B cell (primary cell): Measurements from ENCODE around the gene CARD9. TPM values are rescaled to one million over a fixed set of nuclear protein-coding genes. Genes with fewer than 3 reads are reported as not detected.
A peak's percentile ranks its signal among the peaks of the same experiment; 100 is the strongest.
"Not testable (repeated sequence)": the region's sequence is repeated elsewhere in the genome, so short reads cannot be mapped to it uniquely, and the experiment has no call there.

Experiments
- ATAC-seq: fragments of 200-7000 bp; cut with Tn5 transposase; one replicate; pipeline ENCODE4 v1.10.0; 2021; ENCODE audit warnings: low read depth, mild to moderate bottlenecking, moderate number of reproducible peaks, moderate library complexity
- CTCF ChIA-PET: fragments of 350-600 bp; sonication (Branson Sonifier 250); formaldehyde crosslinking; loops from one replicate; lab custom pipeline; 2021; ENCODE audit warnings: antibody characterized with exemption, inconsistent platforms; lab: Charles Lee
- POLR2A ChIA-PET: fragments of 350-600 bp; sonication (Branson Sonifier 250); formaldehyde crosslinking; loops from one replicate; lab custom pipeline; 2021; ENCODE audit warnings: antibody characterized with exemption; lab: Charles Lee
- DNase-seq: peaks from one replicate; pipeline ENCODE4 v3.0.0; 2013
- H2AFZ ChIP-seq: 2 replicates; pipeline ENCODE4 v1.6.1; 2012; ENCODE audit warnings: mild to moderate bottlenecking, low read depth, low read length; ENCODE audit not compliant: insufficient read depth, poor library complexity, severe bottlenecking
- H3K27ac ChIP-seq, 2 donors: 1 replicate in 1 of 2; 2 replicates in 1 of 2; pipeline ENCODE4 v1.5.1; 2012 to 2013; ENCODE audit warnings: low read length in 2 of 2, mild to moderate bottlenecking in 2 of 2, moderate library complexity in 1 of 2
- H3K27me3 ChIP-seq, 4 experiments: fragments of 200-600 bp in 1 of 4; sonication (generic) in 1 of 4; replicated peaks in 1 of 4; 1 replicate in 2 of 4; 2 replicates in 2 of 4; pipeline versions ENCODE4 v1.6.1 to v1.7.0; 2013 to 2016; ENCODE audit warnings: low read length in 3 of 4, mild to moderate bottlenecking in 2 of 4, mixed read lengths in 1 of 4, moderate library complexity in 1 of 4; ENCODE audit not compliant: insufficient read depth in 4 of 4, control insufficient read depth in 3 of 4; ENCODE audit errors: control extremely low read depth in 1 of 4
- H3K36me3 ChIP-seq, 2 experiments: replicated peaks in 1 of 2; 1 replicate in 1 of 2; 2 replicates in 1 of 2; pipeline versions ENCODE4 v1.6.1 to v1.7.1; 2013; ENCODE audit warnings: low read length in 1 of 2; ENCODE audit not compliant: insufficient read depth in 2 of 2, control insufficient read depth in 1 of 2; ENCODE audit errors: control extremely low read depth in 1 of 2, extremely low read depth in 1 of 2
- H3K4me1 ChIP-seq, 2 donors: fragments of 200-600 bp in 1 of 2; sonication (generic) in 1 of 2; 1 replicate in 1 of 2; 2 replicates in 1 of 2; pipeline versions ENCODE4 v1.5.1 to v1.6.1; 2013 to 2017; ENCODE audit warnings: low read length in 2 of 2; ENCODE audit not compliant: control insufficient read depth in 2 of 2, insufficient read depth in 2 of 2
- H3K4me2 ChIP-seq: replicated peaks from 2 replicates; pipeline ENCODE3; 2012; ENCODE audit warnings: mild to moderate bottlenecking, low read depth, low read length; ENCODE audit not compliant: poor library complexity, severe bottlenecking
- H3K4me3 ChIP-seq, 5 experiments: fragments of 200-600 bp in 1 of 5; sonication (generic) in 1 of 5; 1 replicate in 3 of 5; 2 replicates in 2 of 5; pipeline versions ENCODE4 v1.5.1 to v1.7.0; 2011 to 2016; ENCODE audit warnings: low read length in 4 of 5, mild to moderate bottlenecking in 4 of 5, low read depth in 2 of 5, control low read depth in 1 of 5, moderate library complexity in 1 of 5; ENCODE audit not compliant: insufficient read depth in 1 of 5; ENCODE audit errors: control extremely low read depth in 1 of 5, extremely low read depth in 1 of 5
- H3K79me2 ChIP-seq: fragments of 200-600 bp; sonication (generic); one replicate; pipeline ENCODE4 v1.6.0; 2016; ENCODE audit warnings: low read length; ENCODE audit not compliant: control insufficient read depth, insufficient read depth
- H3K9ac ChIP-seq: fragments of 200-600 bp; sonication (generic); 2 replicates; pipeline ENCODE4 v1.6.1; 2017; ENCODE audit warnings: mild to moderate bottlenecking, low read length, moderate library complexity
- H3K9me3 ChIP-seq, 3 donors: one replicate each; pipeline versions ENCODE4 v1.6.1 to v1.7.1; 2013; ENCODE audit warnings: low read length in 2 of 3; ENCODE audit not compliant: control insufficient read depth in 2 of 3, insufficient read depth in 1 of 3; ENCODE audit errors: control extremely low read depth in 1 of 3
- H4K20me1 ChIP-seq: 2 replicates; pipeline ENCODE4 v1.6.0; 2012; ENCODE audit warnings: mild to moderate bottlenecking, low read length; ENCODE audit not compliant: insufficient read depth, control insufficient read depth, poor library complexity, severe bottlenecking
- H3K27ac Mint-ChIP-seq: one replicate; pipeline ENCODE4 v1.8.0; 2021; ENCODE audit warnings: mixed read lengths
- H3K27me3 Mint-ChIP-seq: one replicate; pipeline ENCODE4 v1.8.0; 2021; ENCODE audit warnings: mixed read lengths
- H3K4me1 Mint-ChIP-seq: one replicate; pipeline ENCODE4 v1.8.0; 2021; ENCODE audit warnings: mixed read lengths
- H3K4me3 Mint-ChIP-seq: one replicate; pipeline ENCODE4 v1.8.0; 2021; ENCODE audit warnings: mixed read lengths
- H3K9me3 Mint-ChIP-seq: one replicate; pipeline ENCODE4 v1.8.0; 2022; ENCODE audit warnings: mixed read lengths; ENCODE audit not compliant: insufficient read depth
- CTCF ChIP-seq: fragments of 200-600 bp; IDR thresholded peaks from one replicate; pipeline ENCODE4 v1.8.0; 2022; ENCODE audit warnings: antibody characterized with exemption, mild to moderate bottlenecking
- EZH2 ChIP-seq: IDR thresholded peaks from 2 replicates; pipeline ENCODE4 v1.6.1; 2012; ENCODE audit warnings: borderline replicate concordance, low read depth, mild to moderate bottlenecking, moderate library complexity, low read length; ENCODE audit not compliant: insufficient read depth, poor library complexity, severe bottlenecking
- WGBS: methylation state at CpG from one replicate; pipeline ENCODE4 v1.1.5; 2013; ENCODE audit warnings: missing lambda C conversion rate; ENCODE audit not compliant: insufficient coverage; 5-methylcytosine and 5-hydroxymethylcytosine counted together
- intact Hi-C: fragments of 100-400 bp; cut with micrococcal nuclease; formaldehyde crosslinking; loops from one replicate; pipeline ENCODE4 v1.10.0; 2022
- polyA plus RNA-seq: library from polyadenylated mRNA; depleted of rRNA; stranded (reverse); fragments of >200 nt; gene quantifications from 2 replicates; pipeline ENCODE4 v1.2.3, GENCODE V29; 2012
- total RNA-seq, 2 donors: library from RNA; stranded (reverse); fragments of 120-200 nt in 1 of 2; gene quantifications; 1 replicate in 1 of 2; 2 replicates in 1 of 2; pipeline versions ENCODE4 v1.2.3 to v1.2.4, GENCODE V29; 2013 to 2022

Gene CARD9
- total and polyA plus RNA-seq, 2 donors (not counting 1 experiment from before 2014, with no cell fraction given) = 0.57 to 1.1 TPM

DNA sequence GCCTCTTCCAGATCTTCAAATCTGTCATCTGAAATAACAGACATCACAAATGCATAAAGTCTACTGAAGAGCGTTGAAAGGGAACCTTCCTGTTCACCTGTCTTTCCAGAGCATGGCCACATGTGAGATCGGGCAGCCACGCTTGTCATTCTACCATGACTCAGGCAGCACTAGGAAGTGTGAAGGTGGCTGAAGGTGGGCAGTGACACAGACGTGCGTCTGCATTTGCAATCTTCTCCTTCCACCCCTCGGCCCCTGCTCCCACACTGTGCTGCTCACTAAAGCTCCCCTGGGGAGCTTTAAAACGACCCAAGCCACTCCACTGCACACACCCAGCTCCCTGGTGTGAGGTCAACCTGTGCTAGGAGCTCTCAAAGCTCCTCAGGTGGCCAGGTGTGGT, 34.4 kb upstream of the CARD9 start:
- H3K4me3 ChIP-seq = no peak overlapping the region
- no peaks in the 10 kb centered on the region for H3K9me3 Mint-ChIP-seq
- no peak overlapping the region for H3K9ac ChIP-seq
- ChIA-PET CTCF (interaction anchor here (2.6 kb wide), 1 partner anchor 7 kb away, joined by 16 read pairs; the partner anchor contains the start of gene SNAPC4), POLR2A (no interaction called here)
- peaks cover 37% of the 10 kb centered on the region for H4K20me1 ChIP-seq
- WGBS = 65% methylated on average over 6 of the region's 7 CpGs
- H3K36me3 ChIP-seq = peaks cover 0 to 34% of the 10 kb centered on the region in 2 experiments
- no peak for ATAC-seq
- no peak overlapping the region for H3K4me2 ChIP-seq
- DNase-seq = no peak
- H2AFZ ChIP-seq = no peak overlapping the region
- intact Hi-C loops = no loop called here
- peak overlapping the region; percentile 67 for H3K27ac Mint-ChIP-seq
- TF ChIP-seq EZH2 (no peak), CTCF (no peak)
- no peak overlapping the region for H3K27ac ChIP-seq
- H3K4me1 Mint-ChIP-seq = peaks cover 59% of the 10 kb centered on the region
- no peaks in the 10 kb centered on the region for H3K27me3 Mint-ChIP-seq
- H3K4me1 ChIP-seq = peaks cover 49 to 61% of the 10 kb centered on the region in 2 donors
- no peaks in the 10 kb centered on the region for H3K27me3 ChIP-seq
- H3K4me3 Mint-ChIP-seq = peak overlapping the region; percentile 39
- no peaks in the 10 kb centered on the region for H3K9me3 ChIP-seq
- peaks cover 56% of the 10 kb centered on the region for H3K79me2 ChIP-seq

DNA sequence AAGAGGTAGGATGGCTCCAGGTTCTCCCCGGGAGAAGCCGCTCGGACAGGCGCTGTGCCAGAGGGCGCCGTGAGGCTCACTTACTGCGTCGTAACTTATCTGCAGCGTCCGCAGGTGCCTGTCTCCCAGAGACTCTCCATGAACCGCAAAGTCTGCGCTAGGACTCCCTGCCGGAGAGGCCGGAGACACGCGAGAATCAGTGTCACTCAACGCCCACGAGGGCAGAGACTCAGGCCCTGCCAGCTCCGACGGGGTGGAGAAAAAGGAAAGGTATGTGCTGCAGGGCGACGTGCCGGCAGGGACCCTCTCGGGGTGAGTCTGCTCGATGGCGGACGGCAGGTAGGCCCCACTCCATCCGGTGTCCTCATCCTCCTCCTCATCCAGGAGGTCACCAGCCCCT, 33.6 kb upstream of the CARD9 start:
- H3K9ac ChIP-seq, H3K27ac ChIP-seq, CTCF ChIA-PET, H3K9me3 ChIP-seq, H3K4me2 ChIP-seq, H3K4me3 Mint-ChIP-seq, H3K27ac Mint-ChIP-seq, H3K4me3 ChIP-seq, H2AFZ ChIP-seq, ATAC-seq, DNase-seq, intact Hi-C loops, H3K27me3 Mint-ChIP-seq, H3K27me3 ChIP-seq, H3K9me3 Mint-ChIP-seq: not testable (repeated sequence)
- Histone ChIP-seq H3K36me3 (peaks cover 0 to 29% of the 10 kb centered on the region in 2 experiments), H3K79me2 (peaks cover 49% of the 10 kb centered on the region), H3K4me1 (peaks cover 49 to 61% of the 10 kb centered on the region in 2 donors), H4K20me1 (peaks cover 32% of the 10 kb centered on the region)
- WGBS = 99% methylated on average over 20 of the region's 28 CpGs
- POLR2A ChIA-PET = interaction anchor here (0.7 kb wide), 1 partner anchor 132 kb away, joined by 3 read pairs; no protein-coding TSS in a partner anchor
- peaks cover 62% of the 10 kb centered on the region for H3K4me1 Mint-ChIP-seq

GRCh38 chr9:136405904-136406303, 32.4 kb upstream of the CARD9 start:
- H3K9me3 ChIP-seq, H3K9ac ChIP-seq, POLR2A ChIA-PET, H3K4me3 Mint-ChIP-seq, H3K4me2 ChIP-seq, ATAC-seq, H3K9me3 Mint-ChIP-seq, H3K27me3 ChIP-seq, DNase-seq, H3K4me3 ChIP-seq, H2AFZ ChIP-seq, H3K27me3 Mint-ChIP-seq, intact Hi-C loops, H3K27ac ChIP-seq, H3K27ac Mint-ChIP-seq: not testable (repeated sequence)
- CTCF ChIA-PET = interaction anchor here (0.6 to 1.0 kb wide), 2 partner anchors 43 to 548 kb away, joined by 3 read pairs; partner anchors contain the start of gene DNLZ
- Histone ChIP-seq H4K20me1 (peaks cover 20% of the 10 kb centered on the region), H3K4me1 (peaks cover 39 to 50% of the 10 kb centered on the region in 2 donors), H3K36me3 (peaks cover 0 to 28% of the 10 kb centered on the region in 2 experiments), H3K79me2 (peaks cover 45% of the 10 kb centered on the region)
- 97% methylated on average over 10 of the region's 10 CpGs for WGBS
- H3K4me1 Mint-ChIP-seq = peaks cover 54% of the 10 kb centered on the region
